Ramos (cell line): ENCODE results near the gene LNPK.
"Not testable (repeated sequence)": the region's sequence is repeated elsewhere in the genome, so short reads cannot be mapped to it uniquely, and the experiment has no call there.

ENCODE experiments used
- in situ Hi-C: fragments of 300-500 bp; cut with MboI; formaldehyde crosslinking; loops from one replicate; pipeline ENCODE4 v1.14.3; 2022; ENCODE audit warnings: low sequenced_read_pairs; ENCODE audit not compliant: unreplicated experiment

Gene LNPK, protein sequence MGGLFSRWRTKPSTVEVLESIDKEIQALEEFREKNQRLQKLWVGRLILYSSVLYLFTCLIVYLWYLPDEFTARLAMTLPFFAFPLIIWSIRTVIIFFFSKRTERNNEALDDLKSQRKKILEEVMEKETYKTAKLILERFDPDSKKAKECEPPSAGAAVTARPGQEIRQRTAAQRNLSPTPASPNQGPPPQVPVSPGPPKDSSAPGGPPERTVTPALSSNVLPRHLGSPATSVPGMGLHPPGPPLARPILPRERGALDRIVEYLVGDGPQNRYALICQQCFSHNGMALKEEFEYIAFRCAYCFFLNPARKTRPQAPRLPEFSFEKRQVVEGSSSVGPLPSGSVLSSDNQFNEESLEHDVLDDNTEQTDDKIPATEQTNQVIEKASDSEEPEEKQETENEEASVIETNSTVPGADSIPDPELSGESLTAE

DNA sequence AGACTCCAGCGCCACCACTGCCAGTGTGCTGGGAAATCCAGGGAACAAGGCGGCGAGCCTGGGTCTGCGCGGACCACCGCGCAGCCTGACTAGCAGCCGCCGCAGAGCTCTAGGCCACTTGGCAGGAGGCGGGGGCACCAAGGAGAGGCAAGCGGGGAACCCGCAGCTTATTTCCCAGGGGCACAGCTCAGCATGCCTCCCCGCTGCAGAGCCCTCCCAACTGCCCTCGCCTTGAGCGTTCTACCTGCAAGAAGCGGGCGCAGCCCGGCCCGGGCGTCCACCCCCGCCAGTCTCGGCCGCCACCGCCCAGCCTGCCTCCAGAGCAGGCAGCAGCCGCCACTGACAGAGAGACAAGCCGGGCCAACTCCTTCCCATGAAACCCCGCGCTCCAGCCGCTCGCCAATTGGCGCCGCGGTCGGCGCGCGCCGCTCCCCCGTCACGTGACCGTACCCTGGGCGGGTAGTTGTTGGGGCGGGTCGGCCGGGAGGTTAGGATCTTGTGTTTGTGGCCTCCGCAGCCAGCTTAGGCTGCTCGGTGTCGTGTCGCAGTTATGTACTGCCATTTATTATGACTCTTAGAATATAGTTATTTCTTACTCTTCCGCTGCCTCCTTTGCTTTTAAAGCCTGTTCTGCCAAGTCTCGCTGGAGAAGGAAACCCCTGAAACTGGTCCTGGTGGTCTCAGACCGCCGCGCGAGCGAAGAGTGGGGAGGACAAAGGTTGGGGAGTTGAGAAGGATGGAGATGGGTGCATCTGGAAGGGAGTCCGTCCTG, at the start of gene LNPK:
TSS of gene LNPK (minus strand) at position 352 of the 772 bp plus-strand sequence. CDS start 6,683 bp downstream, outside the sequence.
- in situ Hi-C loops, result no loop called here

- in situ Hi-C loops, result no loop called here
These were observed 37.3 kb upstream of the LNPK start for GRCh38 chr2:176039375-176039774.

DNA sequence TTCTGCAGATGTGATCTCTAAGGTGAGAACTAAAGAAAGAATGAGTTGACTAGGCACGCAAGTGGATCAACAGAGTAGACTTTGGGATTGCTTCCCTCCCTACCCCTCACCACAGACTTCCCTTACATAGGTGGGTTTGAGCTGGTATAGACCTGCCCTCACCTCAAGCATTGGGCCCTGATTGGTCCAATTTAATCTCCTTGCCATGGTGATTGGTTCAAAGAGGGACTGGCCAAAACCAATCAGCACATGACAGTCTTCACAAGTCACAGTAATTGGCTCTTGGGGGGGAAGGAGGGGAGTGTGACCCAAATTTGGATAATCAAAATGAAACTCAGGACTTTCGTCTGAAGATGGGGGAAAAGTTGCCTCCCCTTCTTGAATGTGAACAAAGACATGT, 36.6 kb upstream of the LNPK start:
- in situ Hi-C loops, result no loop called here

GRCh38 chr2:176035013-176035691, 33.1 kb upstream of the LNPK start:
- in situ Hi-C loops, result no loop called here

DNA sequence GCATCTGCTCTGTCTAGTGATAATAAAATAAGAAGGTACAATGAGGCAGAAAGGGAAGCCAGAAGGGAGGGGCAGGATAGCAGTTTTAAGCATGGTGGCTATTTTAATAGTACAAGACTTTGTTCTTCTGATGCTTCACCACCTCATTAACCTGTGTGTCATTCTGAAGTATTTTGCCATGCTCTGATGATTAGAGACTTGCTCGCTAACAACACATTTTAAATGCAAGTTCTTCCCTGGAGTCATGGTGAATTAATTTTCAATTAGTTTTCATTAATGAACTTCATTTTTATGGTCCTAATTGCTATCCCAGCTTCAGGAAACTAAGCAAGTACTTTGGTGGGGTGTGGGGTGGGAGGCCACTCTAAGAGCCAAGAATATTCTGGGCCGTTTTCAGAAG, 25.7 kb upstream of the LNPK start:
- in situ Hi-C loops, result no loop called here

DNA sequence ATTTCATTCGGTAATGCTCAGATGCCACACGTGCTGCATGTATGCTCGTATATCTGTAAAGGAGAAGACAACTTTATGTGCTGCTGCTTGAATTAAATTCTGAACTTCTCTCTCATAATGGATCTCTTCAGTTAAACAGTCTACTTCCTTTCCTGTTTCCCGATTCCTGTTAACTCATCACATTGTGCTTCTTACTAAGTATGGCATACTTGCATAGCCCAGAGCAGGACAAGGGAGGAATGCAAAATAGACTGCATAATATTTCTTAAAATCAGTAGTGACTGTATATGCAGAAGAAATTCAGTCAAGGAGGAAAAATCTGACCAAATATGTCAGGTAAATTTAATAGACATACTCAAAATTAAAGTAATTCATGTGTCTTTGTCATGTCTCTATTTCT, 23.9 kb upstream of the LNPK start:
- in situ Hi-C loops, result no loop called here

DNA sequence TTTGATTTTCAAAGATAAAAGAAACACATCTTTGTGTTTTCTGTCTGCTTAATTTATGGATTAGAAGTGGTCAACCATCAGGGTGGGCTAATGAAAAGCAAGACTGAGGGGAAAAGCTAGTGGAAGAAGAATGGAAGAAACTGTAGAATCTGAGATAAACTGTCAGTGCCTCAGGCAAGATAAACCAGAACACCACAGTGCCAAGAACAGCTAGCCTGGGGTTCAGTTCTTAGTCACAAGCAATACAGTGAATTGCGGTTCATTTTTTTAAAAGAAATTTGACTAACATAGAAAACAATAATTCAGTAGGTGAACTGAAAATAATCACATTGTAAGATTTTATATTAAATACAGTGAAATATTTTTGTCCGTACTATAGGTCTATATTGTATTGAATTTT, 22.0 kb upstream of the LNPK start:
- in situ Hi-C loops, result no loop called here

DNA sequence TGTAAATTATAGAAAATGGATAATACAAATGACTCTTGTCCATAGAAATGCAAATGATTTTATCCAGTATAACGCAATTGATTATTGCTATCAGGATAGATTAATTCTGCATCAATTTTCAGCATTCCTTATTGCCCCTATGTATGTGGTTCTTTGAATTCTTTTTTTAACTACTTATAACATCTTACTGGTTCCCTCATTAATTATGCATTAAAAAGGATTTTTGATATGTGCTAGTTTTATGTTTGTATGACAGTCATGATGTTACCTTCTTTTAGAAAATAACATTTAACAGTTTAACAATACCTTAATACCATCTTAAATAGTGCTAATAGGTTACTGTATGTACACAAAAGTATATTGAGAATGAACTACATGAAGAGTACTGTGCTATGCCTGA, 20.0 kb upstream of the LNPK start:
- in situ Hi-C loops, result no loop called here

- in situ Hi-C loops, result no loop called here
These were observed 18.3 kb upstream of the LNPK start for GRCh38 chr2:176020400-176020799.

GRCh38 chr2:176018708-176019107, 16.6 kb upstream of the LNPK start:
- in situ Hi-C loops, result no loop called here

GRCh38 chr2:176009445-176009844, 7.4 kb upstream of the LNPK start:
- in situ Hi-C loops, result no loop called here

- in situ Hi-C loops, result no loop called here
These were observed 2.9 kb upstream of the LNPK start for GRCh38 chr2:176004934-176005333.

DNA sequence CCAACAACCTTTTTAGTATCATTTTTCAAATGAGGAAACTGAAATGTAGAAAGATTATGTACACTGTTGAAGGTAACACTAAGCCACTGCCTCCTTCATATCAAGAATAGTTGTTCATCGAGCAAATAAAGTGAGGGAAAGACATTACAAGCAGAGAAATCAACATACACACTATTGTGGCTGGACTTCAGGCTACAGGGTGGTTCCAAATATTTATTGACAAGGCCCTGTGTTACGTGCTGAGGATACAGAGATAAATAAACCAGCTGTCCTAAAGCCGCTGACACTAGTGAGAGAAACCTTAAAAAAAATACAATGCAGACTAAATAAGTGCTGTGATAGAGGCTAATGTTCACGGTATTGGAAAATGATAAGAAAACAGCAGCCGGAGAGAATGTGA, 1.9 kb upstream of the LNPK start:
- in situ Hi-C loops, result no loop called here

GRCh38 chr2:176002688-176003210, 682 bp upstream of the LNPK start:
- in situ Hi-C loops, result no loop called here

DNA sequence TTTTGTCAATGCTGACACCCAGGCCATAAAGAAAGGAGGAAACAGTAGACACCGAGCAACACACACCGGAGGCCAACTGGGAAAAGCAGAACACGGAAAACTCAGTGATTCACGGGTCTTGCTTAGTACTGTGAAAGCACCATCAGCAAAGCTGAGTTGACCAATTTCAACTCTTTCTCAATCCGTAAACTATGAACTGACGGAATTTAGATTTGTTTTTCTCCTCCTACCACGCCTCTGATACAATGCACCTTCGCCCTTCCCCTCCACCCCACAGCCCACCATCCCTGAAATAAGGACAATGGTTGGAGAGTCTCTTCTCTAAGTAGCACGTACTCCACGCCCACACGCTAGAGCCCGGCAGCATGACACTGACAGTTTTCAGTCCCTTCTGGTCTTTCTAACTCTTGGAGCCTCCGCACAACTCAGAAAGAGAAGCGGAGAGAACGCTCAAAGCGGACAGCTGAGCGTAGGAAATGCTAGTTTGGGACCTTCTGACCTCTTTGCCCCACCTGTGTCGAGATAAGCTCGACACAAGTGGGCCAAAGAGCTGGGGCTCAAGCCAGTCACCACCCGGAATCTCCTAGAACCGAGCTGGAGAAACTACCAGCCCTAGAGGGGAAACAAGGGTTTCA, 669 bp downstream of the LNPK start:
- in situ Hi-C loops, result no loop called here

DNA sequence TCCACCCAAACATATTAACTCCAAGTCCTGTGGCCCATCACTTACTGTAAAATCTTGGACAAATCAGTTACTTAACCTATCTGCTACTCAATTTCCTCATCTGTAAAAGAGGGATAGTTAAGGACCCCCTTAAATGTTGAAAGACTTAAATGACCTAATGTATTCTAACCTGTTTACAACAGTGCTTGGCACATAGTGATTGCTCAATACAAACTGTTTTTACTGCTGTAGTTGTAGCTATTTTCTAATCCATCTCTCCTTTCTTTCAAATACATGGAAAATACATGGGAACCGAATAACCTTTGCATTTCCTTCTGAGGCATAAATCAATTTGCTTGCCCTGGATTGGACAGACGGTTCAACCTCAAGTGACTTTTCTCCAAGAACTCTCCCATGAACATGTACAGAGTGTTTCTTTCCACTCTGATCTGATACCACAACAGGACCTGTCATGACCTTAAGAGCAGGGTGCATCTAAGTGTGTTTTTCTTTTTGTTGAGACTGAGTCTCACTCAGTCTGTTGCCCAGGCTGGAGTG, 2.7 kb downstream of the LNPK start:
- in situ Hi-C loops, result no loop called here

- in situ Hi-C loops, result no loop called here
These were observed 12.0 kb downstream of the LNPK start for GRCh38 chr2:175990099-175990498.

- in situ Hi-C loops, result not testable (repeated sequence)
These were observed 14.9 kb downstream of the LNPK start for GRCh38 chr2:175987126-175987525.

- in situ Hi-C loops, result no loop called here
These were observed 17.2 kb downstream of the LNPK start for GRCh38 chr2:175984846-175985245.

DNA sequence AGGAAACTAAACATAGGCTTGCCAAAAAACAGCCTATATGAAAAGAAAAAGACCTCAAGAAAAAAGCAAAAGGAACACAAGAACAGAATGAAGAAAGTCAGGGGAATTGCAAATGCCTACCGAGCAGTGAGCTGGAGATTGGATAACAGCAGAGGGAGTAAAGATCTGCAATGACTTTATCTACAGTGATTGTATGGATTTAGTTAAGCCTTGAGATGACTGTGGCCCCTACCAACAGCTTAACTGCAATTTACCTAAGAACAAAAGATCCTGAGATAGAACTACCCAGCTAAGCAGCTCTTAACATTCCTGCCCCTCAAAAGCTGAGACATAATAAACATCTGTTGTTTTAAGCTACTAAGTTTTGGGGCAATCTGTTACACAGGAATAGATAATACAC, 20.5 kb downstream of the LNPK start:
- in situ Hi-C loops, result no loop called here
